Mammary epithelial cell (primary cell): ENCODE data around the gene TUBA8.

Experiments used
- CTCF ChIP-seq, 2 donors: IDR thresholded peaks in 1 of 2; conservative IDR thresholded peaks in 1 of 2; 2 replicates each; pipeline ENCODE4 v1.5.1; 2011 to 2012; ENCODE audit warnings: inconsistent platforms in 2 of 2, low read length in 2 of 2, mild to moderate bottlenecking in 2 of 2, control low read depth in 1 of 2, low read depth in 1 of 2; ENCODE audit not compliant: insufficient read depth in 1 of 2; ENCODE audit errors: extremely low read depth in 1 of 2
- EZH2 ChIP-seq: IDR thresholded peaks from 2 replicates; pipeline ENCODE4 v1.6.1; 2012; ENCODE audit warnings: low read length, inconsistent platforms, borderline replicate concordance

GRCh38 chr22:18120857-18121256 lies 10.2 kb downstream of the TUBA8 start:
- TF ChIP-seq CTCF (conservative IDR thresholded peaks at IDR 0.05 in 1 of 2, IDR thresholded peaks at IDR 0.05 in 1 of 2; ENCODE audit: extremely low read depth in 1 of 2, insufficient read depth in 1 of 2, low read depth in 1 of 2, low read length in 2 of 2) (no peak), EZH2 (no peak)
